Caco-2 (cell line): ENCODE data around the gene TPO. TPM values are rescaled to one million over a fixed set of nuclear protein-coding genes. Genes with fewer than 3 reads are reported as not detected.

Source experiments
- BruUV-seq: library from RNA; stranded (reverse); fragments of 400-500 nt; replicated peaks from 2 replicates; lab custom pipeline; 2021; lab: Mats Ljungman, UMichigan
- CTCF ChIA-PET: fragments of 300-600 bp; sonication (Branson Sonifier 250); formaldehyde crosslinking; loops from one replicate; lab custom pipeline; 2022; ENCODE audit warnings: antibody characterized with exemption; lab: Charles Lee
- POLR2A ChIA-PET: fragments of 300-600 bp; sonication (Branson Sonifier 250); formaldehyde crosslinking; loops from one replicate; lab custom pipeline; 2022; ENCODE audit warnings: antibody characterized with exemption; lab: Charles Lee
- DNase-seq, 2 experiments: peaks; one replicate each; pipeline versions ENCODE4 v3.0.0 to v3.0.0-alpha.2; 2020 to 2022
- H3K27me3 ChIP-seq: replicated peaks from 2 replicates; pipeline ENCODE4 v1.6.0; 2011; ENCODE audit warnings: low read length; ENCODE audit not compliant: control insufficient read depth, insufficient read depth
- H3K36me3 ChIP-seq: 2 replicates; pipeline ENCODE4 v1.5.1; 2011; ENCODE audit warnings: low read length; ENCODE audit not compliant: control insufficient read depth, insufficient read depth
- H3K4me1 ChIP-seq: fragments of 250-450 bp; sonication (Bioruptor Pico); 2 replicates; pipeline ENCODE4 v1.5.1; 2020; ENCODE audit warnings: mild to moderate bottlenecking
- H3K4me3 ChIP-seq: 2 replicates; pipeline ENCODE4 v1.5.1; 2011; ENCODE audit warnings: low read depth, mild to moderate bottlenecking, control low read depth, low read length
- H3K9me3 ChIP-seq: fragments of 250-450 bp; sonication (Bioruptor Pico); 2 replicates; pipeline ENCODE4 v1.5.1; 2020; ENCODE audit warnings: mild to moderate bottlenecking, moderate library complexity
- H3K27ac Mint-ChIP-seq: one replicate; pipeline ENCODE4 v1.8.0; 2022; ENCODE audit warnings: mixed read lengths; ENCODE audit not compliant: unreplicated experiment
- H3K27me3 Mint-ChIP-seq: one replicate; pipeline ENCODE4 v1.8.0; 2022; ENCODE audit warnings: mixed read lengths; ENCODE audit not compliant: insufficient read depth, unreplicated experiment
- H3K36me3 Mint-ChIP-seq: one replicate; pipeline ENCODE4 v1.8.0; 2022; ENCODE audit warnings: mild to moderate bottlenecking, mixed read lengths; ENCODE audit not compliant: insufficient read depth, unreplicated experiment
- H3K4me1 Mint-ChIP-seq: one replicate; pipeline ENCODE4 v1.8.0; 2022; ENCODE audit warnings: low read depth, mixed read lengths; ENCODE audit not compliant: unreplicated experiment
- H3K4me3 Mint-ChIP-seq: one replicate; pipeline ENCODE4 v1.8.0; 2022; ENCODE audit warnings: mild to moderate bottlenecking, moderate library complexity, mixed read lengths; ENCODE audit not compliant: unreplicated experiment
- H3K9me3 Mint-ChIP-seq: one replicate; pipeline ENCODE4 v1.8.0; 2022; ENCODE audit warnings: mixed read lengths; ENCODE audit not compliant: unreplicated experiment
- CTCF ChIP-seq, 2 experiments: fragments of 200-600 bp in 1 of 2; IDR thresholded peaks; 1 replicate in 1 of 2; 2 replicates in 1 of 2; pipeline versions ENCODE4 v1.5.1 to v1.8.0; 2011 to 2022; ENCODE audit warnings: antibody characterized with exemption in 1 of 2, control low read depth in 1 of 2, inconsistent platforms in 1 of 2, low read depth in 1 of 2, low read length in 1 of 2, mild to moderate bottlenecking in 1 of 2, moderate library complexity in 1 of 2; ENCODE audit not compliant: insufficient read depth in 1 of 2, severe bottlenecking in 1 of 2, unreplicated experiment in 1 of 2
- intact Hi-C: fragments of 100-400 bp; cut with micrococcal nuclease; formaldehyde crosslinking; loops from one replicate; pipeline ENCODE4 v1.10.0; 2022; ENCODE audit not compliant: unreplicated experiment
- total RNA-seq: library from RNA; stranded (reverse); gene quantifications from 2 replicates; pipeline ENCODE4 v1.2.3, GENCODE V29; 2022

TPO gene
- total RNA-seq, 1 experiment from 2014 or later: not detected

- BruUV-seq: no TSS peak
- ChIA-PET POLR2A (no interaction called here), CTCF (no interaction called here)
- no peak for DNase-seq
- Mint-ChIP-seq H3K27me3 (peaks cover 10% of the 10 kb centered on the region), H3K36me3 (no peaks in the 10 kb centered on the region), H3K4me1 (no peaks in the 10 kb centered on the region), H3K4me3 (no peak overlapping the region), H3K27ac (no peak overlapping the region), H3K9me3 (peaks cover 7% of the 10 kb centered on the region)
- Histone ChIP-seq H3K36me3 (no peaks in the 10 kb centered on the region), H3K4me1 (no peaks in the 10 kb centered on the region), H3K27me3 (no peaks in the 10 kb centered on the region), H3K4me3 (no peak overlapping the region), H3K9me3 (no peaks in the 10 kb centered on the region; the same call in 1 of the 2 replicates)
- TF ChIP-seq CTCF (IDR thresholded peaks at IDR 0.05; ENCODE audit: insufficient read depth in 1 of 2, low read depth in 1 of 2, low read length in 1 of 2, severe bottlenecking in 1 of 2, unreplicated experiment in 1 of 2): no peak
- intact Hi-C loops: no loop called here
These were observed 45.2 kb downstream of the TPO start for GRCh38 chr2:1458432-1458831.

- no peaks in the 10 kb centered on the region for H3K4me1 Mint-ChIP-seq
- H3K9me3 ChIP-seq: no peaks in the 10 kb centered on the region; the same call in 1 of the 2 replicates
- no peaks in the 10 kb centered on the region for H3K27me3 ChIP-seq
- H3K9me3 Mint-ChIP-seq: peaks cover 7% of the 10 kb centered on the region
- no peak for DNase-seq
- H3K36me3 ChIP-seq: no peaks in the 10 kb centered on the region
- CTCF ChIA-PET: no interaction called here
- H3K4me3 Mint-ChIP-seq: no peak overlapping the region
- no peaks in the 10 kb centered on the region for H3K36me3 Mint-ChIP-seq
- no peak for TF ChIP-seq CTCF (IDR thresholded peaks at IDR 0.05; ENCODE audit: insufficient read depth in 1 of 2, low read depth in 1 of 2, low read length in 1 of 2, severe bottlenecking in 1 of 2, unreplicated experiment in 1 of 2)
- BruUV-seq: no TSS peak
- no peaks in the 10 kb centered on the region for H3K4me1 ChIP-seq
- no peak overlapping the region for H3K4me3 ChIP-seq
- intact Hi-C loops: no loop called here
- no peak overlapping the region for H3K27ac Mint-ChIP-seq
- POLR2A ChIA-PET: interaction anchor here (0.6 kb wide), 1 partner anchor 81 kb away, joined by 3 read pairs; no protein-coding TSS in a partner anchor
- H3K27me3 Mint-ChIP-seq: peaks cover 10% of the 10 kb centered on the region
These were observed 46.5 kb downstream of the TPO start for GRCh38 chr2:1459727-1460126.

DNA sequence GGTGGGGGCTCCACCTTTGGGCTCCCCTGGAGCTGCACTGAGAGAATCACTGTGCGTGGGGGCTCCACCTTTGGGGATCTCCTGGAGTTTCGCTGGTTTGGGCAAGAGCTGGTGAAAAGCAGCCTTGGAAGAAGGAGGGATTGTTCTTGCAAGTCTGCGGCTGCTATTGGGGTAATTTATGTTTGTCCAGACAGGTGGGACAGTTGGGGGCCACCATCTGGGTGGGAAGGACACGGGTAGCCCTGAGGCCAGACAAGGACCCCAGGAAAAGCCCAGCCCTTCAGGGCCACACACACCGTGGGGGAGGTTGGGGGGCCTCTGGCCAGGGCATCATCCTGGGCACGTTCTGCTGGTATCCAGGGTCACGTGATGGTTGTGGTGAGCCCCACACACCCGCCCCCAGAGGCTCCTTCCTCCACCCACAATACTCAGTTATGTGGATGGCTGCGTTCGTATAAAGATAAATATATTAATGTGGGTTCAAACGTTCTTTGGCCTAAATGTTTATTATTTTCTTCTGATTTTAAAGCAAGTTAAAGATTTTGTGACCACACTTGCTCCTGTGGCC is 47.7 kb downstream of the TPO start:
- H3K36me3 Mint-ChIP-seq: no peaks in the 10 kb centered on the region
- CTCF ChIA-PET: no interaction called here
- POLR2A ChIA-PET: no interaction called here
- no peaks in the 10 kb centered on the region for H3K4me1 Mint-ChIP-seq
- H3K27ac Mint-ChIP-seq: no peak overlapping the region
- no peaks in the 10 kb centered on the region for H3K4me1 ChIP-seq
- BruUV-seq: no TSS peak
- H3K27me3 Mint-ChIP-seq: peaks cover 10% of the 10 kb centered on the region
- H3K4me3 Mint-ChIP-seq: no peak overlapping the region
- no peaks in the 10 kb centered on the region for H3K27me3 ChIP-seq
- intact Hi-C loops: no loop called here
- H3K9me3 ChIP-seq: no peaks in the 10 kb centered on the region; the same call in 1 of the 2 replicates
- TF ChIP-seq CTCF (IDR thresholded peaks at IDR 0.05; ENCODE audit: insufficient read depth in 1 of 2, low read depth in 1 of 2, low read length in 1 of 2, severe bottlenecking in 1 of 2, unreplicated experiment in 1 of 2): no peak
- H3K9me3 Mint-ChIP-seq: peaks cover 7% of the 10 kb centered on the region
- no peaks in the 10 kb centered on the region for H3K36me3 ChIP-seq
- no peak for DNase-seq
- no peak overlapping the region for H3K4me3 ChIP-seq
